ENCODE data around the gene HOXC6. TPM values are rescaled to one million over a fixed set of nuclear protein-coding genes. Genes with fewer than 3 reads are reported as not detected.
A peak's percentile ranks its signal among the peaks of the same experiment; 100 is the strongest.

Gene HOXC6
- total RNA-seq, 2 donors from 2014 or later = not detected

DNA sequence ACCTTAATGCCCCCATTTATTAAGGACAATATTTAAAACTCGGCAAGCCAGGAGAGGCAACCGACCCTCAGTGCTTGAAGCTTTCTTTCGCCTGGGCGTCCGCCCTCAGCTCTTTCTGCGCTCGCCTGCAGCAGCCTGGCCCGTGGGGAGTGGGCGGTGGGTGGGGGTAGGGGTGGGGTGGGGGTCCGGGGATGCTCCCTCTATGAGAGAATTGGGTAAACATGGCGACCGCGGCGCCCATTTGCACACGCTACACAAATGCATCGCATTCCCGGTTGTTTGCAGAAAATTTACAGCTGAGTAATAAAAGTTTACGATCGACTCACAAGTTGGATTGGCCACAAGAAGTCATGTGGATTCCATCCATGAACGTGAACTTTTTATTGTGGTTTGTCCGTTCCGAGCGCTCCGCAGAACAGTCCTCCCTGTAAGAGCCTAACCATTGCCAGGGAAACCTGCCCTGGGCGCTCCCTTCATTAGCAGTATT, 11.7 kb upstream of the HOXC6 start:
- TF ChIP-seq, protein P1, sequence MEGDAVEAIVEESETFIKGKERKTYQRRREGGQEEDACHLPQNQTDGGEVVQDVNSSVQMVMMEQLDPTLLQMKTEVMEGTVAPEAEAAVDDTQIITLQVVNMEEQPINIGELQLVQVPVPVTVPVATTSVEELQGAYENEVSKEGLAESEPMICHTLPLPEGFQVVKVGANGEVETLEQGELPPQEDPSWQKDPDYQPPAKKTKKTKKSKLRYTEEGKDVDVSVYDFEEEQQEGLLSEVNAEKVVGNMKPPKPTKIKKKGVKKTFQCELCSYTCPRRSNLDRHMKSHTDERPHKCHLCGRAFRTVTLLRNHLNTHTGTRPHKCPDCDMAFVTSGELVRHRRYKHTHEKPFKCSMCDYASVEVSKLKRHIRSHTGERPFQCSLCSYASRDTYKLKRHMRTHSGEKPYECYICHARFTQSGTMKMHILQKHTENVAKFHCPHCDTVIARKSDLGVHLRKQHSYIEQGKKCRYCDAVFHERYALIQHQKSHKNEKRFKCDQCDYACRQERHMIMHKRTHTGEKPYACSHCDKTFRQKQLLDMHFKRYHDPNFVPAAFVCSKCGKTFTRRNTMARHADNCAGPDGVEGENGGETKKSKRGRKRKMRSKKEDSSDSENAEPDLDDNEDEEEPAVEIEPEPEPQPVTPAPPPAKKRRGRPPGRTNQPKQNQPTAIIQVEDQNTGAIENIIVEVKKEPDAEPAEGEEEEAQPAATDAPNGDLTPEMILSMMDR (IDR thresholded peaks at IDR 0.05) = no peak
- no peak overlapping the region for H3K27ac ChIP-seq
- no peaks in the 10 kb centered on the region for H3K9me3 ChIP-seq
- peaks cover 0 to 47% of the 10 kb centered on the region in 2 donors for H3K4me1 ChIP-seq
- H3K4me3 ChIP-seq = peak overlapping the region in 1 of 2 donors; percentile 53
- no peak for DNase-seq (ENCODE audit: low spot score)
- no peaks in the 10 kb centered on the region for H3K36me3 ChIP-seq
- peaks cover 24 to 48% of the 10 kb centered on the region in 2 donors for H3K27me3 ChIP-seq

DNA sequence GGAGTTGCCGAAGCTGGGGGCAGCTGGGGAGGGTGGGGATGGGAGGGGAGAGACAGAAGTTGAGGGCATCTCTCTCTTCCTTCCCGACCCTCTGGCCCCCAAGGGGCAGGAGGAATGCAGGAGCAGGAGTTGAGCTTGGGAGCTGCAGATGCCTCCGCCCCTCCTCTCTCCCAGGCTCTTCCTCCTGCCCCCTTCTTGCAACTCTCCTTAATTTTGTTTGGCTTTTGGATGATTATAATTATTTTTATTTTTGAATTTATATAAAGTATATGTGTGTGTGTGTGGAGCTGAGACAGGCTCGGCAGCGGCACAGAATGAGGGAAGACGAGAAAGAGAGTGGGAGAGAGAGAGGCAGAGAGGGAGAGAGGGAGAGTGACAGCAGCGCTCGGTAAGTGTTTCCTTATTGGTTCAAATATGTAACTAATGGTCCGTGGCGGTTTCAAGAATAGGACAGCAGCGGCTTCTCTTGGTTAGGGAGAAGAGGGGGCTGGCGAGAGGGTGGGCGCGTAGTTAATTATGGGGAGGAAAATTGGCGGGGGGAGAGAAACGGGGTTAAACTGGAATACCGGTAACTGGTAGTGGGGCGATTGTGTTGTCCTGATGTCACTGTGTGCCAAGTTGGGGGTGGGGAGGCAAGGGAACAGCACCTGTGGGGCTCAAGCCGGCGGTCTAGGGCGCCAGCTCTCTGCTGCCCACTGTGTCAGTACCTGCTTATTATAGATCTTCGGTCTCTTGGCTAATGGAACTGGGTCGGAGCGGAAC, 11.0 kb upstream of the HOXC6 start:
- H3K27ac ChIP-seq = peak overlapping the region; percentile 17 to 54
- peak overlapping the region; percentile 35 to 53 for H3K4me3 ChIP-seq
- H3K27me3 ChIP-seq = peaks cover 23 to 43% of the 10 kb centered on the region in 2 donors
- H3K36me3 ChIP-seq = no peaks in the 10 kb centered on the region
- no peaks in the 10 kb centered on the region for H3K9me3 ChIP-seq
- no peak for DNase-seq (ENCODE audit: low spot score)
- H3K4me1 ChIP-seq = peaks cover 0 to 47% of the 10 kb centered on the region in 2 donors
- TF ChIP-seq, protein P1 (IDR thresholded peaks at IDR 0.05) = no peak

DNA sequence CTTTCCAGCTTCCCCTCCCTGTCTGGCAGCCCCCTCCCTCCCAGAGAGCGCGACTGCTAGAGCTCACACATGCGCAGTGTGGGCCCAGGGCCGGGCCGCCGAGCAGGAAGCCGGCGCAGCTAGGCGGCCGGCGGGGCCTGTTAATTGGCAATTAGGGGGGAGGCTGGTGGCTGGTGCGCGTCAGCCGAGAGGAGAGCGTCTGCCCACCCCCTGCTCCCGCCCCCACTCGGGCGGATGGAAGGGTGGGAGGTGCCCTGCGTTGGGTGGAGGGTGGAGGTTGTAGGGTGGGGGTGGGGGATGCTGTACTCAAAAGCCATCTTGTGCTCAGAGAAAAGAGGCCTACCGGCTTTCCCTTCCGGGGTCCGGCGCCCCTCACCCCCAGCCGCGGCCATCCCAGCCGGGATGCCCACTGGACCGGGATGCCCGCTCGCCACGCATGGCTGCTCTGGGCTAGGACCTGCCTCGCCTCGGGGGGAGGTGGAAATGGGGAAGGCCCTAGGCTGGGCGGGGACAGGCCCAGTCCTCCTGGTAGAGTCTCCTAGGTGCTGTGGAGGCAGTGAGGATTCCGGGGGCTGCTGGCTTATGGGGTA, 10.3 kb upstream of the HOXC6 start:
- Histone ChIP-seq H3K36me3 (no peaks in the 10 kb centered on the region), H3K27me3 (peaks cover 23 to 43% of the 10 kb centered on the region in 2 donors), H3K4me3 (peak overlapping the region; percentile 35 to 53), H3K4me1 (peaks cover 0 to 47% of the 10 kb centered on the region in 2 donors), H3K9me3 (no peaks in the 10 kb centered on the region), H3K27ac (peak overlapping the region; percentile 17 to 54)
- no peak for DNase-seq (ENCODE audit: low spot score)
- TF ChIP-seq, protein P1 (IDR thresholded peaks at IDR 0.05) = no peak

DNA sequence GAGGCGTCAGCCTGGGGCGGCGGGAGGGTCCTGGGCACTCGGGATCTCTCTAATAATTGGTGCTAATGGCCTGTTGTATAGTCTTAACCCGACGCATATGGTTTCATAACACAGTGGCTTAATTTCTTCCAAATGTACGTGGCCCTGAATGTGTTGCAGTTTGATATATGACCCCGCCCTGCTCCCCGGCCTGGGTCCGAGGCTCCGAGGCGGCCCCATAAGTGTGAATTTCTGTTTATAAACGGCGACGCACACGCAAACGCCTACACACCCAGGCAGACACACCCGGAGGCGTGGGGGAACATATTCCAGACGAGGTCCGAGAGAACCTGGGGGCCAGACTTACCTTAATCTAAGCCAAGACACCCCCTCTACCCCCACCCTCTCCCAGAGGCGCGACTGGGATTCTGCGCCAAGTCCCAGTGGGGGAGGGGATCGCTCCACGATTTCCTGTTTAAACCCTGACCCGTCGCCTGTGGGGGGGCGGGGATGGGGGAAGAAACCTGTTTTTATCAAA, 9.7 kb upstream of the HOXC6 start:
- Histone ChIP-seq H3K4me1 (peaks cover 0 to 47% of the 10 kb centered on the region in 2 donors), H3K27me3 (peaks cover 23 to 39% of the 10 kb centered on the region in 2 donors), H3K4me3 (peak overlapping the region in 1 of 2 donors; percentile 53), H3K9me3 (no peaks in the 10 kb centered on the region), H3K27ac (peak overlapping the region in 1 of 2 donors; percentile 54), H3K36me3 (no peaks in the 10 kb centered on the region)
- TF ChIP-seq, protein P1 (IDR thresholded peaks at IDR 0.05) = no peak
- no peak for DNase-seq (ENCODE audit: low spot score)

DNA sequence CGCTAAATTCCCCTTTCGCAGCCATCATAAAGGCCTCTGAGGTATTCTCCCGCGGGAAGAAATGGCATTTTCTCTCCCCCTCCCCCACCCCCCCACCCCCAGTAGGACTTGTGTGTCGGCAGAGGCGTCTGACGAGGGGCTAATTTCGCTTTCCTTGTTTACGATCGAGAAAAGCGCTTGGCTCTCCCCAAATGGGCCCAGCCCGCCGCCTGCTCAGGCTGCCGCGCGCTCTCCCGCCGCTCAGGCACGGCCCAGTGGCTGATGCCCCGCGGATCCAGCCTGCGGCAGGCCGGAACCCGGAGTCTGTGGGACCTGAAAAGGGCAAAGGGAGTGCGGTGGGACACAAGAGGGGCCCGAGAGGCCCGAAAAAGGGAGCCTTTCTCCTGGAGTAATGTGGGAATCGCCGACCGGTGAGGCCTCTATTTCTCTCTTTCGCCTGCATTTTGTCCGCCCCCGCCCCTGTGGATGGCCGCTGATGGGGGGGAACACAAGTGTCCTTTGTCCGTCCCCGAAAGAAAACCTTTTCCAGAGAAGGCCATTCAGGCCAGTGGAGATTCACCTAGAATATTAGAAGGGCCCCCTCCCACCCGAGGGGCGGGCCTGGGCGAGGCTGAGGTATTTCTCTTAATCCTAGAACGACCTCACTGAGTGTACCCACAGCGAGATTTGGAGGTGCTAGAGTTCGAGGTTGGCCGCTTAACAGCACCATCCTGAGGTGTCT, 9.0 kb upstream of the HOXC6 start:
- Histone ChIP-seq H3K4me3 (peak overlapping the region in 1 of 2 donors; percentile 53), H3K27me3 (peaks cover 22 to 33% of the 10 kb centered on the region in 2 donors), H3K9me3 (no peaks in the 10 kb centered on the region), H3K4me1 (peaks cover 0 to 45% of the 10 kb centered on the region in 2 donors), H3K36me3 (no peaks in the 10 kb centered on the region), H3K27ac (peak overlapping the region; percentile 35 to 55)
- TF ChIP-seq, protein P1 (IDR thresholded peaks at IDR 0.05) = no peak
- DNase-seq (ENCODE audit: low spot score) = no peak
